ENCODE data around the gene SYNDIG1L.
A peak's percentile ranks its signal among the peaks of the same experiment; 100 is the strongest.

Gene SYNDIG1L

GRCh38 chr14:74364271-74364880 is 61.6 kb downstream of the SYNDIG1L start:
- H3K4me3 ChIP-seq (replicated peaks; ENCODE audit: low read depth, low read length) = no peak overlapping the region
- TF ChIP-seq CTCF (IDR thresholded peaks at IDR 0.05; ENCODE audit: low read length, missing control alignments) = no peak
- DNase-seq (ENCODE audit: low read depth) = no peak

- H3K4me3 ChIP-seq (replicated peaks; ENCODE audit: low read depth, low read length) = no peak overlapping the region
- peak; percentile 100 for TF ChIP-seq CTCF (IDR thresholded peaks at IDR 0.05; ENCODE audit: low read length, missing control alignments)
- DNase-seq (ENCODE audit: low read depth) = peak; percentile 85
These were observed 63.6 kb downstream of the SYNDIG1L start for GRCh38 chr14:74362361-74362915.

GRCh38 chr14:74360163-74360562 is 65.8 kb downstream of the SYNDIG1L start:
- no peak for DNase-seq (ENCODE audit: low read depth)
- H3K4me3 ChIP-seq (replicated peaks; ENCODE audit: low read depth, low read length) = no peak overlapping the region
- no peak for TF ChIP-seq CTCF (IDR thresholded peaks at IDR 0.05; ENCODE audit: low read length, missing control alignments)

GRCh38 chr14:74358176-74358829 is 67.7 kb downstream of the SYNDIG1L start:
- no peak for TF ChIP-seq CTCF (IDR thresholded peaks at IDR 0.05; ENCODE audit: low read length, missing control alignments)
- H3K4me3 ChIP-seq (replicated peaks; ENCODE audit: low read depth, low read length) = no peak overlapping the region
- no peak for DNase-seq (ENCODE audit: low read depth)

GRCh38 chr14:74357585-74357984 is 68.4 kb downstream of the SYNDIG1L start:
- no peak overlapping the region for H3K4me3 ChIP-seq (replicated peaks; ENCODE audit: low read depth, low read length)
- no peak for TF ChIP-seq CTCF (IDR thresholded peaks at IDR 0.05; ENCODE audit: low read length, missing control alignments)
- DNase-seq (ENCODE audit: low read depth) = no peak

- DNase-seq (ENCODE audit: low read depth) = no peak
- no peak for TF ChIP-seq CTCF (IDR thresholded peaks at IDR 0.05; ENCODE audit: low read length, missing control alignments)
- H3K4me3 ChIP-seq (replicated peaks; ENCODE audit: low read depth, low read length) = no peak overlapping the region
These were observed 69.0 kb downstream of the SYNDIG1L start for GRCh38 chr14:74356892-74357575.
